Ureter (tissue), 1 donor: ENCODE measurements around the gene SCIN. TPM values are rescaled to one million over a fixed set of nuclear protein-coding genes. Genes with fewer than 3 reads are reported as not detected.
"Not testable (repeated sequence)": the region's sequence is repeated elsewhere in the genome, so short reads cannot be mapped to it uniquely, and the experiment has no call there.

Experiments
- DNase-seq: peaks from one replicate; pipeline ENCODE4 v3.0.0-alpha.2; 2020; ENCODE audit warnings: low spot score
- total RNA-seq: library from RNA; stranded (reverse); gene quantifications from one replicate; pipeline ENCODE4 v1.2.4, GENCODE V29; 2023
- donor health status: DM: yes; HTN: yes; CAD: no.

SCIN gene
- total RNA-seq, 1 donor from 2014 or later, result 20.2 TPM

GRCh38 chr7:12647364-12648219, 77.1 kb downstream of the SCIN start:
- DNase-seq, result peak; percentile 58

DNA sequence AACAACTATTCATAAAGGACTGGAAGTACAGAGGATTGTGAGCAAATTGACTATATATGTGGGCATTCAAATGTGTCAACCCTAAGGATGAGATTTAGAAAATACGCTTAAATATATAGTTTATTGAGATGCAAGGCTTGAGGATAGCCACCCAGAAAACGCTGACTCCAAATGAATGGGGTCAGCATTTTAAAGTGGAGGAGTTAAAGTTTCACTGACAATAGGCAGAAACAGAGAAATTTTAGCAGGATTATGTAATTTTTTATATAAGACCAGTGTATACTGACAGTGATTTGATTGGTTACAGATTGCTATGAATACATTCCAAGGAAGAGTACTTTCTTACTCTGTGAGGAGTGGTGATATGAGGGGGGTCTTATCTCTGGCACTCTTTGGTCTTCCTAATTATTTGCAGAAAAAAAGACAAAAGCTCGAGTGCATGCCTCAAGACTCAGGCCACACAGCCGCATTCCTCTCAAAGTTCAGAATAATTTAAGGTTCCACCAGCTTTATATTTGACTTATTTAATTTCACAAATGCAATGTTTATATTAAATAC, 78.3 kb downstream of the SCIN start:
- DNase-seq, result no peak

DNA sequence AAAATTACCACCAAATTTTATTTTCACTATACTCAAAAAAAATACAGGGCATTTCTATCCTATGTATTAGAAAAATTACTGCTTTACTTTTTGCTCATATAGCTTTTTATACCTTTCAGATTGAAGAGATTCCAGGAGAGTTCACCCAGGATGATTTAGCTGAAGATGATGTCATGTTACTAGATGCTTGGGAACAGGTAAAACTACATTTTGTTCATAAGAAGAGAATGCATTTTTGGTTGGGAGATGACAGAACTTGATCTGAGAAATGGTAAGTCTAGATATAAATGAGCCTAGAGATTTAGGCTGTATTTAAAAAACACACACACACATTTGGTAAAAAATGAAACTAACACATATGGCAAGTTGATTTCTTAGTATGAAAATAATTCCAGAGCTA, 78.8 kb downstream of the SCIN start:
- no peak for DNase-seq

DNA sequence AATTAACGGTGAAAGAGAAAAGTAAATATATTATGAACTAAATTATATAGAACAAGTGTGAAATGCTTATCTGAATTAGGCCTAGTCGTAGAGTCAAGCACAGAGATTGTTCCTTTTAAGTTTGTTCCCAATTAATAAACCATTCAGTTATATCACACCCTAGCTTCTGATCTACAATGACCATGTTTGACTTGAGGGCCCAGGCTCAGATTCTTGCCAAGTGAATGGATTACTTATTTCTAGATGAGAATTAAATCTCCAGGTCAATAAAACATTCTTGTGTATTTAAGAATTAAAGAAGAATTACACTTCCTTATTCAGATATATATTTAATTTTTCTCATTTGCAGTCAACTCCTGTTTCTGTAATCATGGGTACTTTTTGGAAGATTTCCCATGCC, 79.6 kb downstream of the SCIN start:
- DNase-seq, result no peak

- DNase-seq, result no peak
Observed at GRCh38 chr7:12653110-12653509, 82.6 kb downstream of the SCIN start.

DNA sequence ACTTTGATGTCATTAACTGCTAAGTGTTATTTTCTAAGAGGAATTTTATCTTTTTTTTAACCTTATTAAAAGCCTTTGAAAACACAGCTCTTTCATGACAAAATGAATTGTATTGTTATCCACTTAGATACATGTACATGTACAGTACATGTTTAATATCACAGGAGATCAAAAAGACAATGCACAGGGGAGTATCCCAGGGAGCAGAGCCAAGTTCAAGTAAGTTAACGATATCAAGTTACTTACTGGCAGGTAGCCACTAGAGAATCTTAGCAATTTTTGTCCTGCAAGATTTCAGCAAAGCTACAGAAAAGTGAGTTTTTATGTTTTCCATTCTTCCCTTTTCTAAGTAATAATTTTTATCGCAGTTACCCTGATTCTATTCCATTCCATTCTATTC, 83.0 kb downstream of the SCIN start:
- DNase-seq, result no peak

- DNase-seq, result no peak
Observed at GRCh38 chr7:12655161-12655560, 84.6 kb downstream of the SCIN start.

GRCh38 chr7:12660423-12660822, 89.9 kb downstream of the SCIN start:
- not testable (repeated sequence) for DNase-seq

- DNase-seq, result not testable (repeated sequence)
Observed at GRCh38 chr7:12660986-12661385, 90.5 kb downstream of the SCIN start.

- DNase-seq, result no peak
Observed at GRCh38 chr7:12661581-12661980, 91.1 kb downstream of the SCIN start.

DNA sequence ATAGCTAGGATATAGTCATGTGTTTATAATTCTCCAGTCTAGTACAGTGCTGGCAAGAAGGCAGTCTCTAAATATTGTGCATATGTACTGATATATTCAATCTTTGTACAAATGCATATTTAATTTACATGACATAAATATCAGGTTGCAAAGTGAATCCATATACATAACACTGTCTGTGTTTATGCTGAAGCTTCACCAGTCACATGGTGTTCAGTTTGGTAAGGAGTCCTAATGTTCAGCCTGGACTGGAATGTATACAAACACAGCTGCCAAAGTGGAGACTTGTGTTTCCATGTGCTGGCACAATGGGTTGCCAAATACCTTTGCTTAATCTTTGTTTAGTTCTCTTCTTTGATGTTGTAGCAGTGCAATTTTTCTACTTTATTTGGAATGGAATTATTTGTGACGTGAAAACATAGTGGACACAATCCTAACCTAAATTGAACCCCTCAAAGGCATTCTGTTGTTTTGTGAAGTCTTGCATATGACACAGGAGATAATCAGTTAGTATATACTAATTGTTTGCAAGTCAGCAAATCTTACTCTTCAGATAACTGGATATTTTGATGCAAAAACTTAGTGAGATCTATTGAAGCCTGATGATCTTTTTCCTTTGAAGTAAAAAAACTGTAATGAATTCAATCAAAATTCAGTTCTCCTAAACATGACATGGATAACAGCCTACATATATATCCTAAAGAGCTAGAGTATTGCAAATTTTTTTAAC, 99.6 kb downstream of the SCIN start:
- no peak for DNase-seq

DNA sequence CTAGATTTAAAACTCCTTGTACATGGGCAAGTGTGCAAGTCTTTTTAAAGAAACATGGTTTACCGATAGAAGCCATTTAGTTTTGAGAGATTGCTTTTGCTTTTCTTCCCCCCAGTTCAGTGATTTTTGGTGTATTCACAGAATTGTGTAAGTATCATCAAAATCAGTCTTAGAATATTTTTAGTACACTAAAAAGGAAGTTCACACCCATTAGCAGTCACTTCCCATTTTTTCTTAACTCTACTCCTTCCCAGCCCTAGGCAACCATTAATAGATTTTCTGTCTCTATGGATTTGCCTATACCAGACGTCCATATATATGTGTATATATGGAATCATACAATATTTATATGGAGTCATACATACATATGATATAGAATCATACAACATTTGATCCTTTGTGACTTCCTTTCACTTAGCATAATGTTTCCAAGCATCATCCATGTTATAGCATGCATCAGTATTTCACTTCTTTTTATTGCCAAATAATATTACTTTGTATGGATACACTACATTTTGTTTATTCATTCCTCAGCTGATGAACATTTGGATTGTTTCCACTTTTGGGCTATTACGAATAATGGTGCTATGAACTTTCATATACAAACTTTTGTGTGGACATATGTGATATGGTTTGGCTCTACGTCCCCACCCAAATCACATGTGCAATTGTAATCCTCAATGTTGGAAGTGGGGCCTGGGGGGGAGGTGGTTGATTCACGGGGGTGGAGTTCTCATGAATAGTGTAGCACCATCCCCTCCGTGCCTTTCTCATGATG, 100.4 kb downstream of the SCIN start:
- DNase-seq, result no peak

GRCh38 chr7:12673436-12673835, 102.9 kb downstream of the SCIN start:
- not testable (repeated sequence) for DNase-seq

DNA sequence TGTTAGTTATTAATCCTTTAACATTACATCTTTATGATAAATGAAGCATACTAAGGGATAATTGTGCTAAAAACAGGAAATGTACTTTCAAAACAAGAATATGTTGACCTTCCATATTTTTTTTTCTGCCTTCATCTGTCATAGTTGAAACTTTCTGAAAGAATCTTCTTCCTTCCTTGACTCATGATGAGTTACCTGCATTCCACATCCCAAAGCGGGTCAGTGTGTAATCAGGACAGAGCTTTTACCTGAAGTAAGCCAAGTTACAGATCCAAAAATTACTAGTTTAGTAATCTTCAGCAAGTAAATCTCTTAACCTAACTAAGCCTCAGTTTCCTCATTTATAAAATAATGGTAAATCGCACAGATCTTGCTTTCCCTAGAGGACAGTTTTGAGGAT, 103.5 kb downstream of the SCIN start:
- DNase-seq, result no peak

DNA sequence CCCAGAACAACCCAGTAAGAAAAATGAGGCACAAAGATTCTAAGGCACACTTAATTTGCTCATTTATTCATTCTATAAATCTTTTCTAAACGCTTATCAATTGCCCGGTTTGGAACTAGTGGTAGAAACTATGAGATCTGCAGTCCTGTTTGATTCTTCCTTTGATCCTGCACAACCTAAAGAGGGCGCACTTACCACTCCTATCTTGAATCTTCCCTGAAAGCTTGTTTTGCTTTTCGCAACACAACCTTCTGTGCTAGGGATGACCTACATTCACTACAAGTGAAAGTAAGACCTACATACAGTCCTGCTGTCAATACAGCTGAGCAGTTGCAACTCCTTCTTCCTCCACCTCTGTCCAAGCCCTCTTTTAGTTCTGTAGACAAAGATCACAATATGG, 104.3 kb downstream of the SCIN start:
- DNase-seq, result no peak

GRCh38 chr7:12683678-12684585, 113.4 kb downstream of the SCIN start:
- DNase-seq, result no peak

- DNase-seq, result no peak
Observed at GRCh38 chr7:12684733-12685132, 114.2 kb downstream of the SCIN start.

DNA sequence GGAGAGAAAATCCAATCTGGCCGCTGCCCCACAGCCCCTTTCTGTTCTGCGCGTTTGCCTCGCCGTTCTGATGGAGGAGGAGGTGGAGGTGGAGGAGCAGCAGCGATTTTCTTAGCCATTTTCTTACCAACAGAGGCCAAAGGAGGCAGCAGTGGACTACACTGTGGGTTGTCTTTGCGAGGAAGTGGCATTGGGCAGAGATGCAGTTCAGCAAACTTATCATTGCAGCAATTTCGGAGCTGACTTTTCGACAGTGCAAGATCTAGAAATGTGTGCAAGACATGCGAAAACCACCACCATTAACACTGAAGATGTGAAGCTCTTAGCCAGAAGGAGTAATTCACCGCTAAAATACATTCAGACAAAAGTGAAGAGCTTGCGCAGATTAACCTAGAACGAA, 115.0 kb downstream of the SCIN start:
- no peak for DNase-seq

- DNase-seq, result peak; percentile 93
Observed at GRCh38 chr7:12686234-12686890, 115.8 kb downstream of the SCIN start.
